GM11168 (cell line): ENCODE measurements around the gene CAPN2.
"Not testable (repeated sequence)": the region's sequence is repeated elsewhere in the genome, so short reads cannot be mapped to it uniquely, and the experiment has no call there.

Experiments used
- in situ Hi-C: fragments of 300-500 bp; cut with MboI; formaldehyde crosslinking; loops from one replicate; pipeline ENCODE4 v1.12.0; 2022; ENCODE audit warnings: low sequenced_read_pairs; ENCODE audit not compliant: unreplicated experiment

CAPN2 gene

GRCh38 chr1:223733898-223734852 is 21.8 kb downstream of the CAPN2 start:
- in situ Hi-C loops = no loop called here

DNA sequence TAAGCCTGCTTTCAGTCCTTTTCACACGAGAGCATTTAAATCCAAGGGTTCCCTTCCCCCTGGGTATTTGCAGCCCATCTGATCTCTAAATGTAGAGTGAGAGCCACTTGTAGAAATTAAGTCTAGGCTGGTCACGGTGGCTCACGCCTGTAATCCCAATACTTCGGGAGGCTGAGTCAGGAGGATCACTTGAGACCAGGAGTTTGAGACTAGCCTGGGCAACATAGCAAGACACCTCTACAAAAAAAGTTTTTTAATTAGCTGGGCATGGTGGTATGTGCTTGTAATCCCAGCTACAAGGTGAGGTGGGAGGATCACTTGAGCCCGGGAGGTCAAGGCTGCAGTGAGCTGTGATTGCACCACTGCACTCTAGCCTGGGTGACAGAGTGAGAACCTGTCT is 24.3 kb downstream of the CAPN2 start:
- in situ Hi-C loops = not testable (repeated sequence)

- in situ Hi-C loops = no loop called here
Measured at GRCh38 chr1:223737342-223737741, 25.0 kb downstream of the CAPN2 start.

- in situ Hi-C loops = no loop called here
Measured at GRCh38 chr1:223738465-223739365, 26.4 kb downstream of the CAPN2 start.

GRCh38 chr1:223739366-223740037 is 27.2 kb downstream of the CAPN2 start:
- in situ Hi-C loops = no loop called here

- in situ Hi-C loops = not testable (repeated sequence)
Measured at GRCh38 chr1:223740038-223740736, 27.8 kb downstream of the CAPN2 start.

- in situ Hi-C loops = no loop called here
Measured at GRCh38 chr1:223741861-223742260, 29.5 kb downstream of the CAPN2 start.

- in situ Hi-C loops = no loop called here
Measured at GRCh38 chr1:223742856-223743517, 30.6 kb downstream of the CAPN2 start.

GRCh38 chr1:223745731-223746130 is 33.4 kb downstream of the CAPN2 start:
- in situ Hi-C loops = no loop called here

DNA sequence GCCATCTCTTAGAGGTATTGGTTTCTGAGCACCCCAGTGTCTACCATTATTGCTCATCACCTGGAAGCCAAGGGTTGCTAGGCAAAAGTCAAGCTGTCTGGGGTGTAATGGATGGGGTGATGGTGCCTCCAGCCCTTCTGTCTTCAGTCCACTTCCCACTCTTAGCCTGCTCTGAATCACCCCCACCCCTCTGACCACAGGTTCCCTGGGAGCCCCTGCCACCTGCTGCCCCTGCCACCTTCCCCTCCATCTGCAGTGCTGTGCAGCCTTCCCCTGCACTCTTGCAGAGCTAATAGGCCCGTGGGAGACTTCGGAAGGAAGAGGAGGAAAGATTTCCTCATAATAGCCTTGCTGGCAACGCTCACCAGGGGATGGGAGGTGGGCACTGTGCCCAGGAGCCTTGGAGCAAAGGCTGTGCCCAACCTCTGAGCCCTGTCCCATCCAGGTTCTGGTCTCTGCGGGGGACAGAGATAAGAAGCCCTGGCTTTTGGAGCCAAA is 35.5 kb downstream of the CAPN2 start:
- in situ Hi-C loops = no loop called here

GRCh38 chr1:223748405-223748772 is 36.0 kb downstream of the CAPN2 start:
- in situ Hi-C loops = no loop called here

GRCh38 chr1:223748773-223749733 is 36.7 kb downstream of the CAPN2 start:
- in situ Hi-C loops = no loop called here

GRCh38 chr1:223750730-223751570 is 38.6 kb downstream of the CAPN2 start:
- in situ Hi-C loops = loop anchor here (5.0 kb wide), 1 partner anchor 54 kb away; no protein-coding TSS in a partner anchor

DNA sequence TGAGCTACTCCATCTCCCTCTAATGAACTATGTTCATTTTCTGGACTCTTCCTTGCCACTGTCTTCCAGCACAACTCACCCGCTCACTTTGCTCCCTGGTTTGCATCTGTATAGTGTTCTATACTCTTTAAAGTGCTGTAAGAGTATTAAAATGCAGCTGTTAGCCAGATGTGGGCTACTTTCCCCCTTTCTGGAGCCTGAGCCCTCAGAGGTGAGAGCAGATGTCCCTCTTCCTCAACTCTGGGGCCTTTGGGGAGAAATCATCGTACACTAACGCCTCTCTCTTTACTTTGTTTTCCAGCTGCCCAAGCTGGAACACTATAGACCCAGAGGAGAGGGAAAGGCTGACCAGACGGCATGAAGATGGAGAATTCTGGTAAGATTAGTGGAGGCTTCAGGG is 39.4 kb downstream of the CAPN2 start:
- in situ Hi-C loops = loop anchor here (5.0 kb wide), 1 partner anchor 54 kb away; no protein-coding TSS in a partner anchor

- in situ Hi-C loops = loop anchor here (5.0 kb wide), 1 partner anchor 56 kb away; no protein-coding TSS in a partner anchor
Measured at GRCh38 chr1:223752721-223753515, 40.6 kb downstream of the CAPN2 start.
